ENCODE measurements around the gene TRMO. TPM values are rescaled to one million over a fixed set of nuclear protein-coding genes. Genes with fewer than 3 reads are reported as not detected.
A peak's percentile ranks its signal among the peaks of the same experiment; 100 is the strongest.

TRMO gene
- total and polyA plus RNA-seq, 9 of the 15 experiments (the other 6 are each of a cell fraction or from before 2014, with no cell fraction given), result 5.6 to 22.4 (median 16.2) TPM

GRCh38 chr9:97940233-97940632, 17.9 kb upstream of the TRMO start (continued):
- no peak for TF ChIP-seq ATF2 (CRISPR knock-in tag; IDR thresholded peaks at IDR 0.05)
- no peak for TF ChIP-seq KDM2B (CRISPR knock-in tag; IDR thresholded peaks at IDR 0.05)
- TF ChIP-seq ID3 (CRISPR knock-in tag; IDR thresholded peaks at IDR 0.05), result no peak
- no peak for TF ChIP-seq ID3 (tag; IDR thresholded peaks at IDR 0.05)
- no peak for TF ChIP-seq SMAD3 (CRISPR knock-in tag; conservative IDR thresholded peaks at IDR 0.05)
- TF ChIP-seq, protein P1, sequence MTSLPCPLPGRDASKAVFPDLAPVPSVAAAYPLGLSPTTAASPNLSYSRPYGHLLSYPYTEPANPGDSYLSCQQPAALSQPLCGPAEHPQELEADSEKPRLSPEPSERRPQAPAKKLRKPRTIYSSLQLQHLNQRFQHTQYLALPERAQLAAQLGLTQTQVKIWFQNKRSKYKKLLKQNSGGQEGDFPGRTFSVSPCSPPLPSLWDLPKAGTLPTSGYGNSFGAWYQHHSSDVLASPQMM (CRISPR knock-in tag; IDR thresholded peaks at IDR 0.05), result no peak
- peak; percentile 89 for TF ChIP-seq TEAD4 (IDR thresholded peaks at IDR 0.05; ENCODE audit: low read length)
- TF ChIP-seq TEAD4 (CRISPR knock-in tag; IDR thresholded peaks at IDR 0.05; ENCODE audit: borderline replicate concordance), result no peak
- peak; percentile 84 for TF ChIP-seq ZNF121 (CRISPR knock-in tag; conservative IDR thresholded peaks at IDR 0.05)
- TF ChIP-seq, protein P2, sequence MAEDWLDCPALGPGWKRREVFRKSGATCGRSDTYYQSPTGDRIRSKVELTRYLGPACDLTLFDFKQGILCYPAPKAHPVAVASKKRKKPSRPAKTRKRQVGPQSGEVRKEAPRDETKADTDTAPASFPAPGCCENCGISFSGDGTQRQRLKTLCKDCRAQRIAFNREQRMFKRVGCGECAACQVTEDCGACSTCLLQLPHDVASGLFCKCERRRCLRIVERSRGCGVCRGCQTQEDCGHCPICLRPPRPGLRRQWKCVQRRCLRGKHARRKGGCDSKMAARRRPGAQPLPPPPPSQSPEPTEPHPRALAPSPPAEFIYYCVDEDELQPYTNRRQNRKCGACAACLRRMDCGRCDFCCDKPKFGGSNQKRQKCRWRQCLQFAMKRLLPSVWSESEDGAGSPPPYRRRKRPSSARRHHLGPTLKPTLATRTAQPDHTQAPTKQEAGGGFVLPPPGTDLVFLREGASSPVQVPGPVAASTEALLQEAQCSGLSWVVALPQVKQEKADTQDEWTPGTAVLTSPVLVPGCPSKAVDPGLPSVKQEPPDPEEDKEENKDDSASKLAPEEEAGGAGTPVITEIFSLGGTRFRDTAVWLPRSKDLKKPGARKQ (CRISPR knock-in tag; IDR thresholded peaks at IDR 0.05), result no peak
- peak; percentile 87 for TF ChIP-seq TAL1 (IDR thresholded peaks at IDR 0.05)
- 0 out of 4 replicates have a peak, but pooled peaks of 1 of the 2 experiments have one; percentile 28 for TF ChIP-seq MLLT1 (IDR thresholded peaks at IDR 0.05)
- peak; percentile 19 to 49; a peak in 2 of 4 replicates for TF ChIP-seq KDM1A (IDR thresholded peaks at IDR 0.05)
- TF ChIP-seq STAT5B (CRISPR knock-in tag; IDR thresholded peaks at IDR 0.05), result no peak
- TF ChIP-seq, protein P3, sequence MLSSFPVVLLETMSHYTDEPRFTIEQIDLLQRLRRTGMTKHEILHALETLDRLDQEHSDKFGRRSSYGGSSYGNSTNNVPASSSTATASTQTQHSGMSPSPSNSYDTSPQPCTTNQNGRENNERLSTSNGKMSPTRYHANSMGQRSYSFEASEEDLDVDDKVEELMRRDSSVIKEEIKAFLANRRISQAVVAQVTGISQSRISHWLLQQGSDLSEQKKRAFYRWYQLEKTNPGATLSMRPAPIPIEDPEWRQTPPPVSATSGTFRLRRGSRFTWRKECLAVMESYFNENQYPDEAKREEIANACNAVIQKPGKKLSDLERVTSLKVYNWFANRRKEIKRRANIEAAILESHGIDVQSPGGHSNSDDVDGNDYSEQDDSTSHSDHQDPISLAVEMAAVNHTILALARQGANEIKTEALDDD (IDR thresholded peaks at IDR 0.05), result no peak; the same call in 1 of the 2 replicates
- TF ChIP-seq, protein P4, sequence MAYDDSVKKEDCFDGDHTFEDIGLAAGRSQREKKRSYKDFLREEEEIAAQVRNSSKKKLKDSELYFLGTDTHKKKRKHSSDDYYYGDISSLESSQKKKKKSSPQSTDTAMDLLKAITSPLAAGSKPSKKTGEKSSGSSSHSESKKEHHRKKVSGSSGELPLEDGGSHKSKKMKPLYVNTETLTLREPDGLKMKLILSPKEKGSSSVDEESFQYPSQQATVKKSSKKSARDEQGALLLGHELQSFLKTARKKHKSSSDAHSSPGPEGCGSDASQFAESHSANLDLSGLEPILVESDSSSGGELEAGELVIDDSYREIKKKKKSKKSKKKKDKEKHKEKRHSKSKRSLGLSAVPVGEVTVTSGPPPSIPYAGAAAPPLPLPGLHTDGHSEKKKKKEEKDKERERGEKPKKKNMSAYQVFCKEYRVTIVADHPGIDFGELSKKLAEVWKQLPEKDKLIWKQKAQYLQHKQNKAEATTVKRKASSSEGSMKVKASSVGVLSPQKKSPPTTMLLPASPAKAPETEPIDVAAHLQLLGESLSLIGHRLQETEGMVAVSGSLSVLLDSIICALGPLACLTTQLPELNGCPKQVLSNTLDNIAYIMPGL (CRISPR knock-in tag; IDR thresholded peaks at IDR 0.05), result no peak
- TF ChIP-seq GABPB2 (CRISPR knock-in tag; conservative IDR thresholded peaks at IDR 0.05), result no peak
- TF ChIP-seq DIDO1 (tag; IDR thresholded peaks at IDR 0.05; ENCODE audit: low read depth), result no peak
- TF ChIP-seq ATF7 (IDR thresholded peaks at IDR 0.05), result no peak
- TF ChIP-seq TRIM24 (IDR thresholded peaks at IDR 0.05), result peak in 1 of 2 experiments; percentile 53; a peak in 1 of 4 replicates
- TF ChIP-seq DNMT1 (IDR thresholded peaks at IDR 0.05), result no peak
- TF ChIP-seq CAMTA2 (CRISPR knock-in tag; conservative IDR thresholded peaks at IDR 0.05), result no peak
